ENCODE measurements around the gene TMEM256.

The TMEM256 gene

GRCh38 chr17:7355053-7355452 is 48.8 kb downstream of the TMEM256 start, which contains the start of gene TMEM95:
Gene TMEM95 (plus strand): TSS chr17:7355156. CDS start chr17:7355205, 49 bp downstream.
- in situ Hi-C loops (cut with MboI; ENCODE audit: low sequenced_read_pairs), result loop anchor here (25.0 kb wide), 1 partner anchor 182 kb away; the partner anchor contains the start of gene TNFSF12

GRCh38 chr17:7354262-7354843 is 49.5 kb downstream of the TMEM256 start:
- in situ Hi-C loops (cut with MboI; ENCODE audit: low sequenced_read_pairs), result loop anchor here (25.0 kb wide), 1 partner anchor 183 kb away; the partner anchor contains the start of gene TNFSF12
